Measurements from ENCODE around the gene STON2.

The STON2 gene

DNA sequence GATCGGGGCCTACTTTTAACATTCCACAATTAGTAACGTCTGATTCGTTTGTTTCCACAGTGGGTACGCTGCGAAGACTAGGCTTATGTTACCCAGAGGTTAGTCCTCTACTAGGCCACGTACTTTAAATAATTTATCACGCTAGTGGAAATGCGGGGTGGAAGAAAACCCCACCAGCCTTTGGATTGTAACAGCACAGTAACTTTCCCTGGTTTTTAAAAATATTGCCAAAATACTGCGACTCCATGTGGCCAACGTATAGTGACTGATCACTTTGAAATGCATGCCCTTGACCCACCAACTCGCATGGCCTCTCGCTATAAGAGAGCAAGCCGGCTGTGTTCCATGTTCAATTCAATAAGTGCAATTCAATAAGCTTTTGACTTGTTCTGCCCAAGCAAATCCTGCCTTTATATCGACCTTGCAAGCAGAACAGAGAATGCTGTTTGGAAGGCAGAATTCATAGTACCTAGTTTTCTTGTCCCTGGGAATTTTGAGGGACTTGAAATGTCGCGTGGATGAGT, 178.5 kb downstream of the STON2 start:
- no peak for DNase-seq (ENCODE audit: low spot score)

DNA sequence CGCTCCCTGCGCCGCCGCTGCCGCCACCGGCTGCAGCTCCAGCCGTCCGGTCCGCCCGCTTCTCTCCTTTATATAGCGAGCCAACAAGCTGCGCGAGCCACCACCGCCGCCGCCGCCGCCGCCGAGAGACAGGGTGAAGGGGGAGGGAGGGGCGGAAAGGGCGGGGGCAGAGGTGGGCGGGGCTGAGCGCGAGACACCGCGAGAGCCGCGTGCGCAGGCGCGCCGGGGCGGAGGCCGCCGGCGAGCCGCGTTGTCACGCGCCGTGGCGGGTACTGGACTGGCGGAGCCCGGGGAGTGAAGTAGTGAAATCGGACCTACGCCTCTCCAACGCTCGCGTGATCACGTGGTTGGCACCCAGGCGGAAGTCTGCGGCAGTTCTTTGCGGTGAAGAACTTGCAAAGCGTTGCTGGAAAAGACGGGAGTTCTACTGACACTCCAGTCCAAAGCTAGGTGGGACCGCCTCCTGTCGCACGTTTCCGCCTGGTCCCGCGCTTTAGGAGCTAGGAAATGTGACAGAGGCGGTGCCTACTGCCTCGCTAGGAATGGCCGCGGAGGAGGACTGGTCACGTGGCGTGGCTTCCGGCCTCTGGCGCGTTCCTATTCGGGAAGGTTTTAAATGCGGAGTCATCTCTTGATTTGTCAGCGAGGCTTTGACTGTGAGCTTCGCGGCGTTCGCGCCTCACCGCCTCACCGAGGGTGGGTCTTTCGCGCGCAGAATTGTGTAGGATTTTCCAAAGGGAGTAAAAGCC, 179.1 kb downstream of the STON2 start, which contains the start of gene GTF2A1:
Gene GTF2A1 (minus strand): TSS at position 130 of the 749 bp plus-strand sequence. CDS start 441 bp downstream, outside the sequence.
- peak; percentile 98 for DNase-seq (ENCODE audit: low spot score)

DNA sequence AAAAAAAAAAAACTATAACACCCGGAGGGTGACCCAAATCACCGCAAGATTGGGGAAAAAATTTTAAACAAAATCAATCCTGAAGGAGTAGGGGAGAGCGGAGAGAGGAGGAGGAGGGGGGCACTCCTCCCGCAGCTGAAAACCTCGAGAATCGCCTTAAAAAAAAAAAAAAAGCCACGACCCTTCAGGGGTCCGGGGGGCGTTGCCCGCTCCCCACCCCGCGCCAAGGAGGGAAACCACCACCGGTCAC, 179.6 kb downstream of the STON2 start:
- no peak for DNase-seq (ENCODE audit: low spot score)

DNA sequence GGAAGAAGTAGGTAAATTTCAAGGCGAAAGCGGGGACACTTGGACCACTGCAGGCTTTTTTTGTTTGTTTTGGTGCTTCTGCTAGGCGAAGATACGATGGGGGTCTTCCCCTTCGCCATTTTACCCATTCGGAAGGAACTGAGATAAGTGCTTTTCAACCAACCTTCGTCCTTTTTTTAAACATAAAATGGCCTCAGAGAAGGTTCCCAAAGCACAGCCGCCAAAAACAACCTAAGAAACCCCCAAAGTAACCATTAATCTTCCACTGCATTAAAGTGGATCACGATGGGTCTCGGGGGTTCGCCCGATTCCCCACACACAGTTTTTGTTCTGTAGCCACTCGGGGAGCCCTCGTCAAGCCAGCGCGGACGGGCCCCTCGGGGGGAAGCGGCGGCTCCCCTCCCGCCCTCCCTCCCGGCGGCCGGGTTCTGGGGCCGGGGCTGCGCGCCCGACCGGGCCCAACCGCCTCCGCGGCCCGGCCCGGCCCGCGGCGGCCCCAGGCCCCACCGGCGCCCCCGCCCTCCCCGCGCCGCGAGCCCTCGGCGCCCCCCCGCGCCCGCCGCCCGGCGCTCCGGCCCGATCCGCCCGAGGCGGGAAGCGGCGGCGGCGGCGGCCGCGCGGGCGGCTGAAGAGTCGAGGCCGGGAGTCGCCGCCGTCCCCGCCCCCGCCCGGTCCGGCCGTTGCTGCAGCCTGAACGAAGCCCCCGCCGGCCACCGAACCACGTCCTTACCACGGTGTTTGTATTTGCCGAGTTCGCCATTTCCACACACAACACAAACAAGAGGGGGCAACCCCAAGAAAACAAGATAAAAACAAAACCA, 180.2 kb downstream of the STON2 start:
- DNase-seq (ENCODE audit: low spot score), result peak; percentile 48

DNA sequence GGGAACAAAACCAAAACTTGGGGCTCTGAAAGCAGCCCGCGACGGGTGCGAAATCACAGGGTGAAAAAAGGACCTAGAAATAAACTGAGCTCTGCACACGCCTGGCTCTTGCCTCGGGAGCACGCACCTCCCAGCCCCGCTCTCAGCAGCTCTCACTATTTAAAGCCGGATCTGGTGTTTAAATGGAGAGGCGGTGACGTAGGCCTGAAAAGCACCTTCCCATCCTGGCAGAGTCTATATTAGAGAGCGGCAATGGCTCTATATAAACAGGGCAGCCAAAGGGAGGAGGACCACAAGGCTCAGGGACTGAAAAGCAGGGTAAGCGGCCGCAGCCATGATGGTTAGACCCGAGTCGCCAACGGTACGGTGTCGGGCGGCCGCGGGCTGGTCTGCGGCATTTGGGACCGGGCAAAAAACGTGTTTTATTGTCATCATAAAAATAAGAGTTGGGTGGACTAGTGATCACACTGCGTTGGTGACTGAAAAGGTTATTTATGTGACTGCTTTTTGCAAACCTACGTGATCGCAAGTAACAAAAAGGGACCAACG, 180.8 kb downstream of the STON2 start:
- peak; percentile 97 for DNase-seq (ENCODE audit: low spot score)

DNA sequence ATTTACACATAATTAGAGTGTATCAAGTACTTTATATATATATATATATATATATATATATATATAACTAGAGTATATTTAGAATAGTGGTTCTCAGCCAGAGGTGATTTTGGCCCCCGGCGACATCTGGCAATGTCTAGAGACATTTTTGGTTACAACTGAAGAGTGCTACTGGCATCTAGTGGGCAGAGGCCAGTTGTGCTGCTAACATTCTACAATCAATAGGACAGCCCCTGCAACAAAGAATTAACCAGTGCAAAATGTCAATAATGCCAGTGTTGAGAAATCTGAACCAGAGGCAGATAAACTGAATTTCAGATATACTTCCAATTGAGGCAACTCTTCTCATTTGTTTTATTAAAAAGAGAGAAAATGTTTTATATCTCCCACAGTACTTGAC, 188.3 kb downstream of the STON2 start:
- peak; percentile 61 for DNase-seq (ENCODE audit: low spot score)

All from globus pallidus (tissue), 1 donor.